ENCODE measurements around the gene TRIM56. TPM values are rescaled to one million over a fixed set of nuclear protein-coding genes. Genes with fewer than 3 reads are reported as not detected.

Gene TRIM56
- total RNA-seq, 1 experiment from 2014 or later = 23.1 TPM

DNA sequence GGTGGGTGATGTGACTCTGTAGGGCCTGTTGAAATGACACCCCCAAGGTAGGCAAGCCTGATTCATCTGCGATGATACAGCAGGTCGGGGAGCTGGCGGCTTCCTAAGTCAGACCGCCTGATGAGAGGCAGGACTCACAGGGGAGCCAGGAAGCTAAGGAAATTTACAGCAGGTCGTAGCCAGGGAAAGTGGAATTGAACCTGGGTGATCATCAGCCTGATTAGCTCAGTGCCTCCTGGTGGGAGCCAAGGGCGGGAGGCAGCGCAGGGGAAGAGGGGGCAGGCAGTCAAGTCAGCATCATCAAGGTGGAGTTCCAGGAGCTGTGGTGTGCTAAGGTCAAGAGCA, 18.5 kb upstream of the TRIM56 start:
- TF ChIP-seq ZNF219 (CRISPR knock-in tag; IDR thresholded peaks at IDR 0.05; ENCODE audit: borderline replicate concordance) (no peak), FOXK1 (CRISPR knock-in tag; IDR thresholded peaks at IDR 0.05) (no peak), NR2C2 (CRISPR knock-in tag; IDR thresholded peaks at IDR 0.05) (no peak), MYBL2 (CRISPR knock-in tag; IDR thresholded peaks at IDR 0.05) (no peak), ZNF423 (CRISPR knock-in tag; IDR thresholded peaks at IDR 0.05) (0 out of 2 replicates have a peak, but pooled peaks have one; percentile 16), GABPB1 (CRISPR knock-in tag; IDR thresholded peaks at IDR 0.05) (no peak)
- TF ChIP-seq, protein P1, sequence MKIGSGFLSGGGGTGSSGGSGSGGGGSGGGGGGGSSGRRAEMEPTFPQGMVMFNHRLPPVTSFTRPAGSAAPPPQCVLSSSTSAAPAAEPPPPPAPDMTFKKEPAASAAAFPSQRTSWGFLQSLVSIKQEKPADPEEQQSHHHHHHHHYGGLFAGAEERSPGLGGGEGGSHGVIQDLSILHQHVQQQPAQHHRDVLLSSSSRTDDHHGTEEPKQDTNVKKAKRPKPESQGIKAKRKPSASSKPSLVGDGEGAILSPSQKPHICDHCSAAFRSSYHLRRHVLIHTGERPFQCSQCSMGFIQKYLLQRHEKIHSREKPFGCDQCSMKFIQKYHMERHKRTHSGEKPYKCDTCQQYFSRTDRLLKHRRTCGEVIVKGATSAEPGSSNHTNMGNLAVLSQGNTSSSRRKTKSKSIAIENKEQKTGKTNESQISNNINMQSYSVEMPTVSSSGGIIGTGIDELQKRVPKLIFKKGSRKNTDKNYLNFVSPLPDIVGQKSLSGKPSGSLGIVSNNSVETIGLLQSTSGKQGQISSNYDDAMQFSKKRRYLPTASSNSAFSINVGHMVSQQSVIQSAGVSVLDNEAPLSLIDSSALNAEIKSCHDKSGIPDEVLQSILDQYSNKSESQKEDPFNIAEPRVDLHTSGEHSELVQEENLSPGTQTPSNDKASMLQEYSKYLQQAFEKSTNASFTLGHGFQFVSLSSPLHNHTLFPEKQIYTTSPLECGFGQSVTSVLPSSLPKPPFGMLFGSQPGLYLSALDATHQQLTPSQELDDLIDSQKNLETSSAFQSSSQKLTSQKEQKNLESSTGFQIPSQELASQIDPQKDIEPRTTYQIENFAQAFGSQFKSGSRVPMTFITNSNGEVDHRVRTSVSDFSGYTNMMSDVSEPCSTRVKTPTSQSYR (CRISPR knock-in tag; IDR thresholded peaks at IDR 0.05) = no peak
- TF ChIP-seq, protein P2, sequence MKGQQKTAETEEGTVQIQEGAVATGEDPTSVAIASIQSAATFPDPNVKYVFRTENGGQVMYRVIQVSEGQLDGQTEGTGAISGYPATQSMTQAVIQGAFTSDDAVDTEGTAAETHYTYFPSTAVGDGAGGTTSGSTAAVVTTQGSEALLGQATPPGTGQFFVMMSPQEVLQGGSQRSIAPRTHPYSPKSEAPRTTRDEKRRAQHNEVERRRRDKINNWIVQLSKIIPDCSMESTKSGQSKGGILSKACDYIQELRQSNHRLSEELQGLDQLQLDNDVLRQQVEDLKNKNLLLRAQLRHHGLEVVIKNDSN (CRISPR knock-in tag; IDR thresholded peaks at IDR 0.05) = no peak
- CTCF ChIA-PET = interaction anchor here (0.6 to 2.6 kb wide), 7 partner anchors 11 to 216 kb away, joined by 3 to 16 read pairs (median 4); no protein-coding TSS in a partner anchor
- Mint-ChIP-seq H3K4me3 (no peak overlapping the region), H3K9me3 (no peaks in the 10 kb centered on the region), H3K4me1 (peaks cover 9% of the 10 kb centered on the region), H3K27ac (no peak overlapping the region), H3K36me3 (no peaks in the 10 kb centered on the region), H3K27me3 (ENCODE audit: low read depth) (no peaks in the 10 kb centered on the region; the same call in none of the 2 replicates)
- POLR2A ChIA-PET = no interaction called here
- ATAC-seq (no peak; the same call in 1 of the 2 replicates), DNase-seq (ENCODE audit: low spot score) (no peak)

DNA sequence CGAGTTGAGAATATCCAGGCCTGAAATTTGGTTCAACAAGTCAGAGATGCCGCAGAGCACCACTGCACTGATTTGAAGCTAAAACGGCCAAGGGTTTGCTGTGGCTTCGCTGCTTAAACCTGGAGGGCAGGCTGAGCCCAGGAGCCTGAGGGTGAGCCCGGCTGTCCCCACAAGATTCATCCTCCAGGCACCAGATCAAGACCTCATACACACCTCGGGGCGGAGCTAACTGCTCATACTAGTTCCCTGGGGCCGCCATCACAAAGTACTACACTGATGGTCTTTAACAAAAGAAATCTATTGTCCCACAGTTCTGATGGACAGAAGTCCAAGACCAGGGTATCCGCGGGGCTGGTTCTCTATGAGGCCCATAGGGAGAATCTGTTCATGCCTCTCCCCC, 16.9 kb upstream of the TRIM56 start:
- peaks cover 9% of the 10 kb centered on the region for H3K4me1 Mint-ChIP-seq
- TF ChIP-seq ZNF263 (CRISPR knock-in tag; IDR thresholded peaks at IDR 0.05; ENCODE audit: low read depth) (no peak), ZNF396 (CRISPR knock-in tag; IDR thresholded peaks at IDR 0.05; ENCODE audit: borderline replicate concordance) (no peak), TCF7 (CRISPR knock-in tag; IDR thresholded peaks at IDR 0.05; ENCODE audit: low read depth) (no peak), ETV6 (CRISPR knock-in tag; IDR thresholded peaks at IDR 0.05) (no peak), MXD4 (CRISPR knock-in tag; IDR thresholded peaks at IDR 0.05; ENCODE audit: borderline replicate concordance) (no peak), ZBTB21 (CRISPR knock-in tag; IDR thresholded peaks at IDR 0.05; ENCODE audit: borderline replicate concordance) (no peak), ATF1 (CRISPR knock-in tag; IDR thresholded peaks at IDR 0.05) (no peak), RELA (CRISPR knock-in tag; IDR thresholded peaks at IDR 0.05; ENCODE audit: borderline replicate concordance) (no peak), HMGA2 (CRISPR knock-in tag; IDR thresholded peaks at IDR 0.05) (no peak)
- TF ChIP-seq, protein P3, sequence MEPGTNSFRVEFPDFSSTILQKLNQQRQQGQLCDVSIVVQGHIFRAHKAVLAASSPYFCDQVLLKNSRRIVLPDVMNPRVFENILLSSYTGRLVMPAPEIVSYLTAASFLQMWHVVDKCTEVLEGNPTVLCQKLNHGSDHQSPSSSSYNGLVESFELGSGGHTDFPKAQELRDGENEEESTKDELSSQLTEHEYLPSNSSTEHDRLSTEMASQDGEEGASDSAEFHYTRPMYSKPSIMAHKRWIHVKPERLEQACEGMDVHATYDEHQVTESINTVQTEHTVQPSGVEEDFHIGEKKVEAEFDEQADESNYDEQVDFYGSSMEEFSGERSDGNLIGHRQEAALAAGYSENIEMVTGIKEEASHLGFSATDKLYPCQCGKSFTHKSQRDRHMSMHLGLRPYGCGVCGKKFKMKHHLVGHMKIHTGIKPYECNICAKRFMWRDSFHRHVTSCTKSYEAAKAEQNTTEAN (CRISPR knock-in tag; IDR thresholded peaks at IDR 0.05) = no peak
- TF ChIP-seq, protein P4, sequence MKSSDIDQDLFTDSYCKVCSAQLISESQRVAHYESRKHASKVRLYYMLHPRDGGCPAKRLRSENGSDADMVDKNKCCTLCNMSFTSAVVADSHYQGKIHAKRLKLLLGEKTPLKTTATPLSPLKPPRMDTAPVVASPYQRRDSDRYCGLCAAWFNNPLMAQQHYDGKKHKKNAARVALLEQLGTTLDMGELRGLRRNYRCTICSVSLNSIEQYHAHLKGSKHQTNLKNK (CRISPR knock-in tag; IDR thresholded peaks at IDR 0.05) = no peak
- TF ChIP-seq, protein P5, sequence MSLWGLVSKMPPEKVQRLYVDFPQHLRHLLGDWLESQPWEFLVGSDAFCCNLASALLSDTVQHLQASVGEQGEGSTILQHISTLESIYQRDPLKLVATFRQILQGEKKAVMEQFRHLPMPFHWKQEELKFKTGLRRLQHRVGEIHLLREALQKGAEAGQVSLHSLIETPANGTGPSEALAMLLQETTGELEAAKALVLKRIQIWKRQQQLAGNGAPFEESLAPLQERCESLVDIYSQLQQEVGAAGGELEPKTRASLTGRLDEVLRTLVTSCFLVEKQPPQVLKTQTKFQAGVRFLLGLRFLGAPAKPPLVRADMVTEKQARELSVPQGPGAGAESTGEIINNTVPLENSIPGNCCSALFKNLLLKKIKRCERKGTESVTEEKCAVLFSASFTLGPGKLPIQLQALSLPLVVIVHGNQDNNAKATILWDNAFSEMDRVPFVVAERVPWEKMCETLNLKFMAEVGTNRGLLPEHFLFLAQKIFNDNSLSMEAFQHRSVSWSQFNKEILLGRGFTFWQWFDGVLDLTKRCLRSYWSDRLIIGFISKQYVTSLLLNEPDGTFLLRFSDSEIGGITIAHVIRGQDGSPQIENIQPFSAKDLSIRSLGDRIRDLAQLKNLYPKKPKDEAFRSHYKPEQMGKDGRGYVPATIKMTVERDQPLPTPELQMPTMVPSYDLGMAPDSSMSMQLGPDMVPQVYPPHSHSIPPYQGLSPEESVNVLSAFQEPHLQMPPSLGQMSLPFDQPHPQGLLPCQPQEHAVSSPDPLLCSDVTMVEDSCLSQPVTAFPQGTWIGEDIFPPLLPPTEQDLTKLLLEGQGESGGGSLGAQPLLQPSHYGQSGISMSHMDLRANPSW (CRISPR knock-in tag; conservative IDR thresholded peaks at IDR 0.05; ENCODE audit: low read depth) = no peak
- TF ChIP-seq, protein P6, sequence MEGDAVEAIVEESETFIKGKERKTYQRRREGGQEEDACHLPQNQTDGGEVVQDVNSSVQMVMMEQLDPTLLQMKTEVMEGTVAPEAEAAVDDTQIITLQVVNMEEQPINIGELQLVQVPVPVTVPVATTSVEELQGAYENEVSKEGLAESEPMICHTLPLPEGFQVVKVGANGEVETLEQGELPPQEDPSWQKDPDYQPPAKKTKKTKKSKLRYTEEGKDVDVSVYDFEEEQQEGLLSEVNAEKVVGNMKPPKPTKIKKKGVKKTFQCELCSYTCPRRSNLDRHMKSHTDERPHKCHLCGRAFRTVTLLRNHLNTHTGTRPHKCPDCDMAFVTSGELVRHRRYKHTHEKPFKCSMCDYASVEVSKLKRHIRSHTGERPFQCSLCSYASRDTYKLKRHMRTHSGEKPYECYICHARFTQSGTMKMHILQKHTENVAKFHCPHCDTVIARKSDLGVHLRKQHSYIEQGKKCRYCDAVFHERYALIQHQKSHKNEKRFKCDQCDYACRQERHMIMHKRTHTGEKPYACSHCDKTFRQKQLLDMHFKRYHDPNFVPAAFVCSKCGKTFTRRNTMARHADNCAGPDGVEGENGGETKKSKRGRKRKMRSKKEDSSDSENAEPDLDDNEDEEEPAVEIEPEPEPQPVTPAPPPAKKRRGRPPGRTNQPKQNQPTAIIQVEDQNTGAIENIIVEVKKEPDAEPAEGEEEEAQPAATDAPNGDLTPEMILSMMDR (IDR thresholded peaks at IDR 0.05) = no peak
- TF ChIP-seq, protein P7, sequence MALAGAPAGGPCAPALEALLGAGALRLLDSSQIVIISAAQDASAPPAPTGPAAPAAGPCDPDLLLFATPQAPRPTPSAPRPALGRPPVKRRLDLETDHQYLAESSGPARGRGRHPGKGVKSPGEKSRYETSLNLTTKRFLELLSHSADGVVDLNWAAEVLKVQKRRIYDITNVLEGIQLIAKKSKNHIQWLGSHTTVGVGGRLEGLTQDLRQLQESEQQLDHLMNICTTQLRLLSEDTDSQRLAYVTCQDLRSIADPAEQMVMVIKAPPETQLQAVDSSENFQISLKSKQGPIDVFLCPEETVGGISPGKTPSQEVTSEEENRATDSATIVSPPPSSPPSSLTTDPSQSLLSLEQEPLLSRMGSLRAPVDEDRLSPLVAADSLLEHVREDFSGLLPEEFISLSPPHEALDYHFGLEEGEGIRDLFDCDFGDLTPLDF (CRISPR knock-in tag; IDR thresholded peaks at IDR 0.05) = no peak
- TF ChIP-seq, protein P8, sequence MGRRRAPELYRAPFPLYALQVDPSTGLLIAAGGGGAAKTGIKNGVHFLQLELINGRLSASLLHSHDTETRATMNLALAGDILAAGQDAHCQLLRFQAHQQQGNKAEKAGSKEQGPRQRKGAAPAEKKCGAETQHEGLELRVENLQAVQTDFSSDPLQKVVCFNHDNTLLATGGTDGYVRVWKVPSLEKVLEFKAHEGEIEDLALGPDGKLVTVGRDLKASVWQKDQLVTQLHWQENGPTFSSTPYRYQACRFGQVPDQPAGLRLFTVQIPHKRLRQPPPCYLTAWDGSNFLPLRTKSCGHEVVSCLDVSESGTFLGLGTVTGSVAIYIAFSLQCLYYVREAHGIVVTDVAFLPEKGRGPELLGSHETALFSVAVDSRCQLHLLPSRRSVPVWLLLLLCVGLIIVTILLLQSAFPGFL (CRISPR knock-in tag; IDR thresholded peaks at IDR 0.05; ENCODE audit: borderline replicate concordance) = no peak
- no peaks in the 10 kb centered on the region; the same call in 1 of the 2 replicates for H3K27me3 Mint-ChIP-seq (ENCODE audit: low read depth)
- no peak overlapping the region for H3K4me3 Mint-ChIP-seq
- ChIA-PET CTCF (no interaction called here), POLR2A (no interaction called here)
- H3K36me3 Mint-ChIP-seq = no peaks in the 10 kb centered on the region
- ATAC-seq = no peak
- no peak for DNase-seq (ENCODE audit: low spot score)
- H3K27ac Mint-ChIP-seq = no peak overlapping the region
- no peaks in the 10 kb centered on the region for H3K9me3 Mint-ChIP-seq
